ENCODE results near the gene TRPV6.

TRPV6 gene

DNA sequence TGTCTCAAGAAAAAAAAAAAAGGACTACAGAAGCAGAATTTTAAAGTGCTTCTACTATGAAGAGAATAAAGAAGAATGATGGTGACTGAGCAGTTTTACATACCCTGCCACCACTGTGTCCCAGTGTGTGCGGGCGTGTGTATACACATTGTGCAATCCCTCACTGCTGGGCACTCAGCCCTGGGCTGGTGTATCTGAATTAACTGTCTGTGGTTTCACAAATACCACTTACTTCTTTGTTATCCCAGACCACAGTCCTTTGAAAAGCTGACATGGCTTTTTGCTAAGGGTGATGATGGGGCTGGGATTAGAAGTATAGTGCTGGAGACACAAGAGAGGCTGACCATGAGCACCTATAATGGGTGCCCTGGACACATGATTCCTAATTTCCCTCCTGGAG lies 21.1 kb upstream of the TRPV6 start:
- no peak for FAIRE-seq

- FAIRE-seq: no peak
These were observed 20.2 kb upstream of the TRPV6 start for GRCh38 chr7:142905759-142906158.

DNA sequence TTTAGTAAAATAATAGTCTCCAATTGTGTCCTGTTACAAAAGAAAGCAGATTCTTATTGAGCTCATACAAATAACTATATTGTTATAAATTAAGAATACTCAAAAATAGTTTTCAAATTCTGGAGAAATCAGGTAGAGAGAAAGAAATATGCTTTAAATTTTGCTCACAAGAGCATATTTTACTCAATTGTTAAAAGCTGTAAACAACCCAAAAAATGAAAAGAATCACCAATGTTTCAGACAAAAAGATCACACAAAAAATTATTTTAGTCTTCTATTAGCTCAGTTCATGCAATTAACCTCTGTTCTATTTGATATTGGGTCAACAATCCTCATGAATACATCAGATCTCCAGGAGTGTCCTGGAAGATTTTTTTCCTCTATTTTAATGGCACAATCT lies 18.6 kb upstream of the TRPV6 start:
- no peak for FAIRE-seq

GRCh38 chr7:142901426-142902259 lies 16.1 kb upstream of the TRPV6 start:
- no peak for FAIRE-seq

DNA sequence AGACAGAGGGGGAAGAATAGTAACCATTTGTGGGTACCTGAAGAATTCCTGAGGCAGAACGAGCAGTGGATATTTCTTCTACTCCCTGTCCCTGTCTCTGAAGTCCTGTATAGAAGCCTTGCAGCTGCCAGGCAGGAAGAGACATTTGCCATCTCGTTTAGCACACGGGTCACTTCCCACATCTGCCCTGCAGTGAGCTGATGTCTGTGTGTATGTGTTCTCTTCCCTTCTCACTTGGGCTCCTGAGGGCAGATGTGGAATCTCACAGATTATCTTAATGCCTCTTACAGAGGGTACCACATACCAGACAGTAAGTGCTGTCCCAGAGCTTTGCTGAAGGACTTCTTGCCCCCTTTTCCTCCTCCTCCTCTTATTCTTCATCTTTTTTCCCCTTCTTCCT lies 14.1 kb upstream of the TRPV6 start:
- no peak for FAIRE-seq

GRCh38 chr7:142898377-142899170 lies 13.0 kb upstream of the TRPV6 start:
- no peak for FAIRE-seq

DNA sequence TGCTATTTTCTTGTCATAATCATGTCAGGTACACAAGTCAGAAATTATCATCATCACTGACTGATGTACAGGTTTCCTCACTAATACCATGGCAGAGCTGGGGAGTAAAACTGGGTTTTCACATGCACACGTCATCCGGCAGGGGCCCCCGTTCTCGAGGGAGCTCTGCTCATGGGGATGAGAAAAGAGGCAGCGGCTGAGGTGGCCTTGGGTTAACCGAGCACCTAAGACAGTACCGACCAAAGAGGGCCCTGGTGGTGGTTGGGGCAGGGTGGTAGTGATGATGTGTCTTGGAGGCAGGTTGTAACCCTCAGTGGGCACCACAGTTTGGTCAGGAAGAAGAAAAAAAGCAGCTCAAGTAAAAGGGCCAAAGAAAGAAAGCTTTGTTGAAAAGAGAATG lies 12.1 kb upstream of the TRPV6 start:
- FAIRE-seq: no peak

DNA sequence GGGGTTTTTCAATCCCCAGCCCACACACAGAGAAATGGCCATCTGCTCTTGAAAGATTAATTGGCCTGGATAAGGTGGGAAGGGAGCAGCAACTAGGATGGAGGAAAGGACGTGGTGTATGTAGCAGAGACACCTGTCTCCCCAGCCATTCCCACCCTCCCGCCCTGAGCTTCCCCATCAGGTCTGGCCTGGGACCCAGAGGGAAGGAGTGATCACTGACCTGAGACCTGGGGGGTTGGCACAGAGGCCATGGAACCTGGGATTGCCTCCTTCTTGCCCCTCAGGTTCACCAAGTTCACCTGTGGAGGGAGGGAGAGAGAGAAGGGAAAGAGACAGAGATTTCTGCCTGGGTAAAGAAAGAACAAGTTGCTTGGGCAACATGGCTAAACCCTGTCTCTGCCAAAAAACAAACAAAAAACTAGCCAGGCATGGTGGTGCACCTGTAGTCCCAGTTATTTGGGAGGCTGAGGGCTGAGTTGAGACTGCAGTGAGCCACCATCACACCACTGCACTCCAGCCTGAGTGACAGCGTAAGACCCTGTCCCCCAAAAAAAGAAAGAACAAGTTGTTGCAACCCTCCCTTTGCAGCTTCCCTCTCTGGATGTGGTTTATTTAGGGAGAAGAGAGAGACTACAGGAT lies 11.3 kb upstream of the TRPV6 start:
- FAIRE-seq: no peak

GRCh38 chr7:142896151-142896550 lies 10.6 kb upstream of the TRPV6 start:
- no peak for FAIRE-seq

DNA sequence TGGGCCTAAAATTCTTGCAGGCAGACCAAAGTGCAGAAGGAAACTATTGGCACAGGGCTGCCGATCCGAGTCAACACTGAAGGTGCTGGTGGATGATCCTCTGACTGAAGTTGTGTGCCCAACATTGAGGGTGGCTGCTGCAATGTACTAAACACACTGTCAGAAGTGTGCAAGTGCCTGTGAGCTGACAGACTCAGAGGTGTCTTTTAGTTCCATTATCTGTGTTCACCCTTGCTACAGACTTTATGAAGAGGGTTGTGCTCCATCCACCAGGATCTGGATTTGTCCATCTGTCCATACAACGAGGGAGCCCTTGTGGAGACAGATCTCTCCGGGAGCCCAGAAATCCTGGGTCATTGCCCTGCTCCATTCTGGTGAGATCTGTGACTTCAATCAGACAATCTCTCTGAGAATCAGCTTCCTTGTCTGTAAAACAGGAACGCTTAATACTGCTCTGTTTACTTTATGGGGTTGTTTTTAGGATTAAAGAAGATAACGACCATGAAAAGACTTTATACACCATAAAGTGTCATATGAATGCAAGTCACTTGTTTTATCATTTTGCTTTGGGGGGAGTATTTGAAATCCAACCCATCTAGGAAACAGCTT lies 9.5 kb upstream of the TRPV6 start:
- no peak for FAIRE-seq

- no peak for FAIRE-seq
These were observed 8.8 kb upstream of the TRPV6 start for GRCh38 chr7:142894112-142894984.

- FAIRE-seq: no peak
These were observed 7.4 kb upstream of the TRPV6 start for GRCh38 chr7:142892951-142893350.

DNA sequence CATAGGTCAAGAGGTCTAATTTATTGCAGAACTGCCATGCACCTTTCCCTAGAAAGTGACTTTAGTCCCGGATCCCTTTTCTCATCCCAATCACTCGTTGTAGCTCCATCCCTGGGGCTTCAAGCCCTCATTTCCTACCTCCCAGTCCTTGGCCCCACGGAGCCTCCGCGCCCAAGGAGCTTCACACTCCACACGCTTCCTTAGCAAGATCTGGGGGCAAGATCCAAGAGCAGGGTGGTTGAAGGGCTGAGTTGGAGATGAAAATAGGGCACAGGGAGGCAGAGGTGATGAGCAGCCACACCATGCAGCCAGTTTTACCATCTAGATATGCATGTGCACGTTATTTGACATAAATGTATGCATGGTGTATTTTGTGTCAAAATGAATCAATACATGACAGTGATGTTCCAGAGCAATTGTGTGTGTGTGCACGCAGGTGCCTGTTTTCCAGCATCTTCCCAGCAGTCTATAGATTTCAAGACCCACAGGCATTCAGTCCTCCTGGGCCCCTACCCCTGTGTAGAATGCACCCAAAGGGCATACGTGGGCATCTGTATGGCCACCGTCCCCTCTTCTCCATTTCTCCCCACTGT lies 6.0 kb upstream of the TRPV6 start:
- no peak for FAIRE-seq

DNA sequence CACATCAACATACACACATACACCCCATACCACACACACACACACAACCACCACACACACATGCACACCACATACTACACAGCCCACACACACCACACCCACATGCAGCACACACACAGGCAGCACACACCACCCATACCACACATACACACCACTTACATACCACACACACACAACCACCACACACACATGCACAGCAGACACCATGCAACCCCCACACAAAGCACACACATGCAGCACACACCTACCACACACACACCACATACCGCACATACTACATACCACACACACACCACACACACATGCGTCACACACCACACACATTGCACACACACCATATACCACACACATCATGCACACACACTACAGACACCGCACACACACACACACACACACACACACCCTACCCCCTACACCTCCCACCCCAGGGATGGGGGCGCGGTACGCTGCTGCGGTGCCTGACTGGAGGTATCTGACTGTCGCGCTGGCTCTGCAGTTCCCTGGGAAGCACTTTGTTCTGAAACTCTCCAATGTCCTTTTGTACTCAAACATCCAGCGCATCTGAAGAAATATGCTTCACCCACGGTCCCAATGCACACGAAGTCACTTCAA lies 5.4 kb upstream of the TRPV6 start:
- FAIRE-seq: no peak

DNA sequence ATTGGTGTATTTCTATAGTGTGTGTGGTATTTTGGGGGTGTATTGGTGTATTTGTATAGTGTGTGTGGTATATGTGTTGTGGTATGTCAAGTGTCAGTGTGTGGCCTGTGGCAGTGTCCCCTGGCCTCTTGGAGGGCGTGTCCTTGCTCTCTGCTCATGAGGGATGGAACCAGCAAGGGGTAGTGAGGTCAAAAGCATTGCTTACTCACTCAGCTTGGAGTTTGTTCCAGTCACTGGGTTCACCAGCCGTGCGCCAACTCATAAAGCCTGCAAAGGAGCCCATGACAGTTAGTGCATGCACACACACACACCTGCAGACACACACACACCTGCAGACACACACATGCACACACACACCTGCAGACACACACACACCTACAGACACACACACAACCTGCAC lies 4.3 kb upstream of the TRPV6 start:
- FAIRE-seq: no peak

- FAIRE-seq: no peak
These were observed 1.9 kb upstream of the TRPV6 start for GRCh38 chr7:142887282-142888015.

DNA sequence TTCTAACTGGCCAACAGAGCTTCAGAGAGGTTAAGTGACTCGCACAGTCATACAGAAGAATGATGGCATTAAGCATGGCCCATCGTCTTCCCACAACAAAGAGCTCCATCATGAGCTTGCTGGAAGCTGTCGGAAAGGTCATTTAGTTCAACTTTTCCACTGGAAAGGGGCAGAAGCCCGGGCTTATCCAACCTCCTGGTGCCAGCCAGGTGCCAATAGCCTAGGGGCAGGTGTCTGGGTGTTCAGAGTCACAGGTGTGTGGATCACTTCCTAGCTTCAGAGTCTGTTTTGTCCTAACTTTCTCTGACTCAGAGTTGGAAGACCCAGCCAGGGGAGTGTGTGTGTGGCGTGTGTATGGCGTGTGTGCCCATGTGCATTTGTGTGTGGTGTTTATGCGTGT lies 1.3 kb upstream of the TRPV6 start:
- no peak for FAIRE-seq

DNA sequence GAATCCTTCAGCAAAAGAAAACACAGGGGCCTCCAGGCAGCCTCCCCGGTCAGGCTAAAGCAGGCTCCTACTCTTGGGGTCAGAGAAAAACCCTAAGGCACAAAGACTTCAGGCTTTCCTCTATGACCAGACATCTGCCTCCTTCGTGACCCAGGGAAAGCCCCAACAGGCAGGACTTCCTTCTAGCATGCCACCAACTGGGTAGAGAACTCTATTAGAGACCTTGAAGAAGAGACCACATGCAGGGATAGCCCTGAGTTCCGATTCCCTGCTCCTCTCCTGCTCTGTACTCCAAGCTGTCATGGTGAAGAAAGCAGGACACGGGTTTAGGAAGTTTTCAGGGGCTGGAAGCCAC lies 1.3 kb downstream of the TRPV6 start:
- FAIRE-seq: no peak

DNA sequence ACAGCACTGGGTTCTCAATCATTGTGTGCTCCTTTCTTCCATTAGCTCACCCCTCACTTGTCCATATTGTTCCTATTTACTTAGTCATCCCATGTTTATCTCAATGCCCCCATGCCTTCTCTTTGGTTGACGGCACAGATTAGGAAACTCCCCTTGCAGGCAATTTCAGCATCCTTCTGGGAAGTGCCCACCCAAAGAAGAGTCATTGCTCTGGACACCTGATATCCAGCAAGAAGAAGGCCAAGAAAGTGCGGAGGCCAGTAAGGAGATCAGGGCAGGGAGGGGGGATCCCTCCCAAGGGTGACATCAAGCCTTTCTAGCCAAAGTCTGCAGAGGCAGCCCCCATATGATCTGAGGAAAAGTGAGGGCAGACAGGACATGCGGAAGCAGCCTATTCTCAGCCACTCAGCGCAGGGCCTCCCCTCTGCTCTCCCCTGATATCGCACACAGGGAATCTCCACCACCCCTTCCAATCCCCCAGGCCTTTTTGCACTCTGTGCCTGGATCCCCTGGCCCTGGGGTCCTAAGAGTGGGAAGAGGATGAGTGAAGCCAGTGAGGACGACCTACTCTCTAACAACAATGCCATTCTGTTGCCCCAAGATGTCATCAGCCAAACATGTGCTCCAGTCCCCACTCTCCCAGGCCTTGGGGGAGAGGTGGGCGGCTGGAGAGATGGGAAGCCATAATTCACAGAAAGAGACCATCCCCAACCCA lies 1.8 kb downstream of the TRPV6 start:
- no peak for FAIRE-seq

DNA sequence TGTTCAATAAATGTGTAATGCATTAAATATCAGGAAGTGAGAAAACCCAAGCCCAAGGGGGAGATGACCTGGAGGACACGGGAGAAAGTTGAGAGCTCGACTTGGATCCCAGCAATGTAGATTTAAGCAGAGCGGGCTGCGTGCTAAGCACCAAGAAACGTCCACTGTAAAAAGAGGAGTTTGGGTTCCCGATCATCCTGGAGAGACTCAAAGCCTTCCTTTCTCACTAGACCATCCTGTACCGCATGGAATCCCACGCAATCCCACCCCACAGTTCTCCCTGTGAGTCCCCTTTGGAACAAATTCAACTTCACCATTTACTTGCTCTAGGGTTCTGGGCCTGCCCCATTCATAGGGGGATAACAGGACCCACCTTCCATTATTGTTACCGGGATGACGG lies 2.4 kb downstream of the TRPV6 start:
- no peak for FAIRE-seq

Data from G401.6 (cell line).